AG04450 (cell line): ENCODE measurements around the gene FRMD4A. TPM values are rescaled to one million over a fixed set of nuclear protein-coding genes. Genes with fewer than 3 reads are reported as not detected.

ENCODE experiments used
- CTCF ChIA-PET: fragments of 300-600, 350-600 bp; formaldehyde crosslinking; extraction: SDS; loops from one replicate; lab custom pipeline; 2022; ENCODE audit warnings: antibody characterized with exemption, inconsistent platforms; lab: Charles Lee
- POLR2A ChIA-PET: fragments of 350-600 bp; formaldehyde crosslinking; extraction: SDS; loops from one replicate; lab custom pipeline; 2021; ENCODE audit warnings: antibody characterized with exemption, inconsistent platforms; lab: Yijun Ruan, JAX
- DNase-seq: peaks from one replicate; pipeline ENCODE4 v3.0.0-alpha.2; 2011; ENCODE audit warnings: low read depth, low spot score
- H3K27ac ChIP-seq: one replicate; pipeline ENCODE4 v1.5.1; 2012; ENCODE audit warnings: low read depth, low read length, control low read depth
- H3K27me3 ChIP-seq: one replicate; pipeline ENCODE4 v1.6.0; 2012; ENCODE audit warnings: low read length; ENCODE audit not compliant: control insufficient read depth, insufficient read depth
- H3K4me3 ChIP-seq: 2 replicates; pipeline ENCODE4 v1.5.1; 2011; ENCODE audit warnings: mild to moderate bottlenecking, low read depth, low read length, control low read depth
- H3K9me3 ChIP-seq: 2 replicates; pipeline ENCODE4 v1.5.1; 2012; ENCODE audit warnings: low read length; ENCODE audit not compliant: control insufficient read depth, insufficient read depth
- CTCF ChIP-seq: IDR thresholded peaks from 2 replicates; pipeline ENCODE4 v1.5.1; 2011; ENCODE audit warnings: low read depth, low read length, control low read depth, inconsistent platforms
- polyA minus RNA-seq: library from RNA; depleted of rRNA, polyadenylated mRNA; stranded (reverse); fragments of >200 nt; gene quantifications from 2 replicates; pipeline ENCODE4 v1.2.3, GENCODE V29; 2011; rRNA and poly(A)+ RNA removed
- polyA plus RNA-seq: library from polyadenylated mRNA; depleted of rRNA; stranded (reverse); fragments of >200 nt; gene quantifications from 2 replicates; pipeline ENCODE4 v1.2.3, GENCODE V29; 2011; rRNA removed

FRMD4A gene
- polyA plus RNA-seq (45.7 and 47.9 TPM in 2 replicates), polyA minus RNA-seq (128 and 154 TPM in 2 replicates)

GRCh38 chr10:14330388-14331061 lies at the start of gene FRMD4A:
Gene FRMD4A, minus strand, starts transcription at chr10:14330924.
- Histone ChIP-seq H3K27ac (no peak within 1 kb of the TSS), H3K9me3 (no peaks in the 10 kb centered on the region), H3K27me3 (peaks cover 47% of the 10 kb centered on the region), H3K4me3 (no peak within 1 kb of the TSS)
- DNase-seq, result no peak
- ChIA-PET POLR2A (no interaction called here), CTCF (interaction anchor here (0.9 kb wide), 1 partner anchor 53 kb away, joined by 3 read pairs; no protein-coding TSS in a partner anchor)
- TF ChIP-seq CTCF, result no peak

- ChIA-PET CTCF (no interaction called here), POLR2A (interaction anchor here (0.6 kb wide), 1 partner anchor 20 kb away, joined by 15 read pairs; no protein-coding TSS in a partner anchor)
- TF ChIP-seq CTCF, result no peak
- no peak overlapping the region for H3K4me3 ChIP-seq
- H3K27ac ChIP-seq, result no peak overlapping the region
- DNase-seq, result no peak
- H3K27me3 ChIP-seq, result peaks cover 6% of the 10 kb centered on the region
- no peaks in the 10 kb centered on the region for H3K9me3 ChIP-seq
Measured at GRCh38 chr10:14379556-14380280, 49.0 kb upstream of the FRMD4A start.

GRCh38 chr10:14378387-14378960 lies 47.8 kb upstream of the FRMD4A start:
- no peak overlapping the region for H3K4me3 ChIP-seq
- DNase-seq, result no peak
- peaks cover 6% of the 10 kb centered on the region for H3K27me3 ChIP-seq
- H3K27ac ChIP-seq, result no peak overlapping the region
- POLR2A ChIA-PET, result no interaction called here
- CTCF ChIA-PET, result interaction anchor here (1.0 to 1.1 kb wide), 2 partner anchors 18 to 181 kb away, joined by 3 read pairs; no protein-coding TSS in a partner anchor
- no peak for TF ChIP-seq CTCF
- H3K9me3 ChIP-seq, result no peaks in the 10 kb centered on the region

GRCh38 chr10:14377591-14378175 lies 47.0 kb upstream of the FRMD4A start:
- CTCF ChIA-PET, result interaction anchor here (1.0 to 1.1 kb wide), 2 partner anchors 19 to 180 kb away, joined by 3 read pairs; no protein-coding TSS in a partner anchor

More at GRCh38 chr10:14377591-14378175, 47.0 kb upstream of the FRMD4A start:
- DNase-seq, result no peak
- Histone ChIP-seq H3K4me3 (no peak overlapping the region), H3K27ac (no peak overlapping the region), H3K9me3 (no peaks in the 10 kb centered on the region), H3K27me3 (peaks cover 9% of the 10 kb centered on the region)
- TF ChIP-seq CTCF, result no peak
- POLR2A ChIA-PET, result no interaction called here
